ENCODE results near the gene IL36A.

The IL36A gene

DNA sequence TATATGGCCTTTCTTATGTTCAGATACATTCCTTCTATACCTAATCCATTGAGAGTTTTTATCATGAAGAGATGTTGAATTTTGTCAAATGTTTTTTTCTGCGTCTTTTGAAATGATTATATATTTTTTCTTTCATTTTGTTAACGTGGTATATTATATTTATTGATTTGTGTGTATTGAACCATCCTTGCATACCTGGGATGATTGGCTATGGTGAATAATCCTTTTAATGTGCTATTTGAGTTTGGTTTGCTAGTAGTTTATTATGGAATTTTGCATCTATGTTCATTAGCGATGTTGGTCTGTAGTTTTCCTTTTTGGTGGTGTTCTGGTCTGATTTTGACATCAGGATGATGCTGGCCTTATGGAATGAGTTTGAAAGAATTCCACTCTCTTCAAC, 15.6 kb upstream of the IL36A start:
- TF ChIP-seq, protein P1, sequence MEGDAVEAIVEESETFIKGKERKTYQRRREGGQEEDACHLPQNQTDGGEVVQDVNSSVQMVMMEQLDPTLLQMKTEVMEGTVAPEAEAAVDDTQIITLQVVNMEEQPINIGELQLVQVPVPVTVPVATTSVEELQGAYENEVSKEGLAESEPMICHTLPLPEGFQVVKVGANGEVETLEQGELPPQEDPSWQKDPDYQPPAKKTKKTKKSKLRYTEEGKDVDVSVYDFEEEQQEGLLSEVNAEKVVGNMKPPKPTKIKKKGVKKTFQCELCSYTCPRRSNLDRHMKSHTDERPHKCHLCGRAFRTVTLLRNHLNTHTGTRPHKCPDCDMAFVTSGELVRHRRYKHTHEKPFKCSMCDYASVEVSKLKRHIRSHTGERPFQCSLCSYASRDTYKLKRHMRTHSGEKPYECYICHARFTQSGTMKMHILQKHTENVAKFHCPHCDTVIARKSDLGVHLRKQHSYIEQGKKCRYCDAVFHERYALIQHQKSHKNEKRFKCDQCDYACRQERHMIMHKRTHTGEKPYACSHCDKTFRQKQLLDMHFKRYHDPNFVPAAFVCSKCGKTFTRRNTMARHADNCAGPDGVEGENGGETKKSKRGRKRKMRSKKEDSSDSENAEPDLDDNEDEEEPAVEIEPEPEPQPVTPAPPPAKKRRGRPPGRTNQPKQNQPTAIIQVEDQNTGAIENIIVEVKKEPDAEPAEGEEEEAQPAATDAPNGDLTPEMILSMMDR (IDR thresholded peaks at IDR 0.05; ENCODE audit: control insufficient read depth, extremely low read depth, insufficient read depth): no peak
- no peak overlapping the region for H3K4me3 ChIP-seq (ENCODE audit: low read depth, low read length)
- DNase-seq (ENCODE audit: low read depth): no peak

DNA sequence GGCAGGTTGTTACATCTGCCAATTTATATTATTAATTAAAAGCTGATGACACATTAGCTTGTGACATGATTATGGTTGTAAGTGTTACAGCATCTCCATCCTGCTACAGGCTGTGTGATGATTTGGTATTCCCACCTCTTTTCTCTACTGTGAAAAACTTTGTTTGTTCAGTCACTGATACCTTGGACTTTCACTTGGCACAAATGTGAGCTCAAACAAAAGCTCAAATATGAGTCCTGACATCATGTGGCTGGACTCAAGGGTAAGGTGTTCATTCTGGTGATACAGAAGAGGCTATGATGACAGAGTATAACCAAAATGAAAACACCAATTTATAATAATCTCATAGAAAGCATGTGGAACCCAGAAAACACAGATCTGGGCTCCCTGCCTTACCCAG, 11.4 kb upstream of the IL36A start:
- no peak overlapping the region for H3K4me3 ChIP-seq (ENCODE audit: low read depth, low read length)
- TF ChIP-seq, protein P1 (IDR thresholded peaks at IDR 0.05; ENCODE audit: control insufficient read depth, extremely low read depth, insufficient read depth): no peak
- DNase-seq (ENCODE audit: low read depth): no peak

DNA sequence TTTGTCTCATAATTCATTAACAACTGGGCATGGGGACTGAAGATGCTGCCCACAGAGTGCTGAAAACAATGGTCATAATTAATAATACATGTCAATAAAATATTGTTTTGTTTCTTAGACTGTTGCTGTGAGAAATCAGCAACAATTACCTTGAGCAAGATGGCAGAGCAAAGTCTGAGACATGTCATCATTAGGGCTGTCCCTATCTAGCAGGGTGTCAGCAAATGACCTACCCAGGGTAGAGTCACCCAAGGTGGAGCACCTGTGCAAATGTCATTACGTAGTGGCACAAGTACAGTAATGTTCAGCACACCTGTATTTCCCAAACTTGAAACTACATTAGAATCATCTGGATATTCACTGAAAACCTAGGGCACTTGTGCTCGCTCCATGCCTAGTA, 10.6 kb upstream of the IL36A start:
- TF ChIP-seq, protein P1 (IDR thresholded peaks at IDR 0.05; ENCODE audit: control insufficient read depth, extremely low read depth, insufficient read depth): no peak
- no peak overlapping the region for H3K4me3 ChIP-seq (ENCODE audit: low read depth, low read length)
- no peak for DNase-seq (ENCODE audit: low read depth)

DNA sequence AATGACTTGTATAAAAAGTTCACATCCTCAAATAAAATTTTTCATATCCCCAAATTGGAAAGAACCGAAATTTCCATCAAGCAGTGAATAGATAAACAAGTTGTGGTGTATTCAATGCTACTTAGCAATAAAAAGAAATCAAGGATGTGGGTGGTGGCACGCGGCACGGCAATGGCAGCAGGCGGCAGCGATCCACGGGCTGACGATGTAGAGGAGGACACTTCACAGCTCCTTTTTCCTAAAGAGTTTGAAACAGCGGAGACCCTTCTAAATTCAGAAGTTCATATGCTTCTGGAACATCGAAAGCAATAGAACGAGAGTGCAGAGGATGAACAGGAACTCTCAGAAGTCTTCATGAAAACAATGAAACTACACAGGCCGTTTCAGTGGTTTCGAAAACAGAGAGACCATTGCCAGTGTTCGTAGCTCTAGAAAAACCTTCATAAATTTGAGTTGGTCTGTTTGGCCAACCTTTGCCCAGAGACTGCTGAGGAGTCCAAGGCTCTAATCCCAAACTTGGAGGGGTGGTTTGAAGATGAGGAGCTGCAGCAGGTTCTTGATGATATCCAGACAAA, 9.8 kb upstream of the IL36A start:
- TF ChIP-seq, protein P1 (IDR thresholded peaks at IDR 0.05; ENCODE audit: control insufficient read depth, extremely low read depth, insufficient read depth): no peak
- no peak overlapping the region for H3K4me3 ChIP-seq (ENCODE audit: low read depth, low read length)
- no peak for DNase-seq (ENCODE audit: low read depth)

DNA sequence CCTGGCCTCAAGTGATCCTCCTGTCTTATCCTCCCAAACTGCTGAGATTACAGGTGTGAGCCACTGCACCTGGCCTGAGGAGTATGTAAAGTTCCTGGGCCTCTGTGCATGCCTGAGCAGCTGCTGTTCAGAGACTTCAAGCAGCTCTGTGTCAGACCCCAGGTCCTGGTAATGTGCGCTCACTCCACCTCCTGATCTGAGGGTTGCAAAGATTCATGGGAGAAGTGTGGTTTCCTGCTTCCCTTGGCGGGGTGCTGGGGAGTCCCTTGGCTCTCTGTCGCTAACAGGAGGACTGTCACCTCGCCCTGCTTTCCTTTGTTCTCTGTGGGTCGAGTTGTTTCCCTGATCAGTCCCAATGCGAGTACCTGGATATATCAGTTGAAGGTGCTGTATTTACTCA, 8.6 kb upstream of the IL36A start:
- DNase-seq (ENCODE audit: low read depth): no peak
- TF ChIP-seq, protein P1 (IDR thresholded peaks at IDR 0.05; ENCODE audit: control insufficient read depth, extremely low read depth, insufficient read depth): no peak
- H3K4me3 ChIP-seq (ENCODE audit: low read depth, low read length): no peak overlapping the region

DNA sequence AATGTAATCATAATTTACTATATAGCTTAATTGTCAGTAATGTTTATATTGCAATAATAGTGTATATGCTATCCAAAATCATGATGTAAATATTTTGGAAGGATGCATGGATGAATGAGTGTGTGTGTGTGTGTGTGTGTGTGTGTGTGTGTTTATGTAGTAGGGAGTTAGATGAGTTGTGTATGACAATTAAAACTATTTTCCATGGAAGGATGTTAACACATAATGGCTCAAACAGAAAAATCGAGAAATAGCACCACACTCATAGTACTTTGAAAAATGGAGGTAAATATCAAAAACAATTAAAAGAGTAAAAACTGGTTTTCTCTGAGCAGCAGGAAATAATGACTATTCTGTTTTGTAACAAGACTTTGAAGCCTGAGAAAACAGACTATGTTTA, 8.1 kb upstream of the IL36A start:
- TF ChIP-seq, protein P1 (IDR thresholded peaks at IDR 0.05; ENCODE audit: control insufficient read depth, extremely low read depth, insufficient read depth): no peak
- no peak for DNase-seq (ENCODE audit: low read depth)

DNA sequence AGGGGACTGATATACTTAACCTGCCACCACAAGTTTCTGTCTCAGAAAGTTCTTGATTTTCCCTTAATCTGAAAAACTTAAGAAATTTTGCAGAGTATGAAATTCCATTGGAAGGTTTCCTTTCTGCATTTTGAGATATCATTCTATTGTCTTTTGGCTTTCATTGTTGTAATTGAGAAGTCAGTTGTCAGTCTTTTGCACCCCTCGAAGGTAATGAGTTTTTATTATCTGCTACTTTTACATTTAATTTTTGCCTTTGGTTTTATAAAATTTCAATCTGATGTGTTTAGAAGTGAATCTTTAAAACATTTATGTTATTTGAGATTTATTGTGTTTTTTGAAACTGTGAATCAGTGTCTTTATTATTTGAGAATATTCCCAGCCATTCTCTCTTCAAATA, 4.8 kb upstream of the IL36A start:
- no peak for DNase-seq (ENCODE audit: low read depth)
- no peak overlapping the region for H3K4me3 ChIP-seq (ENCODE audit: low read depth, low read length)
- TF ChIP-seq, protein P1 (IDR thresholded peaks at IDR 0.05; ENCODE audit: control insufficient read depth, extremely low read depth, insufficient read depth): no peak

More for the DNA sequence above, 8.1 kb upstream of the IL36A start:
- no peak overlapping the region for H3K4me3 ChIP-seq (ENCODE audit: low read depth, low read length)

All from LNCaP clone FGC (cell line).